Epithelial cell of esophagus (primary cell): Measurements from ENCODE around the gene TMEFF2.
A peak's percentile ranks its signal among the peaks of the same experiment; 100 is the strongest.

Experiments
- DNase-seq: peaks from one replicate; pipeline ENCODE4 v3.0.0; 2010; ENCODE audit warnings: low read depth
- H3K4me3 ChIP-seq: 2 replicates; pipeline ENCODE4 v1.5.1; 2011; ENCODE audit warnings: mild to moderate bottlenecking, low read length, control low read depth
- TF ChIP-seq, protein P1 (sequence below): IDR thresholded peaks from 2 replicates; pipeline ENCODE4 v1.5.1; 2011; ENCODE audit warnings: low read depth, mild to moderate bottlenecking, low read length, control low read depth, inconsistent platforms; ENCODE audit not compliant: insufficient read depth; ENCODE audit errors: missing control alignments

Gene TMEFF2, protein sequence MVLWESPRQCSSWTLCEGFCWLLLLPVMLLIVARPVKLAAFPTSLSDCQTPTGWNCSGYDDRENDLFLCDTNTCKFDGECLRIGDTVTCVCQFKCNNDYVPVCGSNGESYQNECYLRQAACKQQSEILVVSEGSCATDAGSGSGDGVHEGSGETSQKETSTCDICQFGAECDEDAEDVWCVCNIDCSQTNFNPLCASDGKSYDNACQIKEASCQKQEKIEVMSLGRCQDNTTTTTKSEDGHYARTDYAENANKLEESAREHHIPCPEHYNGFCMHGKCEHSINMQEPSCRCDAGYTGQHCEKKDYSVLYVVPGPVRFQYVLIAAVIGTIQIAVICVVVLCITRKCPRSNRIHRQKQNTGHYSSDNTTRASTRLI

GRCh38 chr2:192194866-192195547, at the start of gene TMEFF2:
Gene TMEFF2, minus strand, starts transcription at chr2:192194933. Its CDS starts 409 bp downstream, at chr2:192194524.
- peak within 1 kb of the TSS; percentile 41 for H3K4me3 ChIP-seq
- DNase-seq = peak; percentile 46
- TF ChIP-seq, protein P1, sequence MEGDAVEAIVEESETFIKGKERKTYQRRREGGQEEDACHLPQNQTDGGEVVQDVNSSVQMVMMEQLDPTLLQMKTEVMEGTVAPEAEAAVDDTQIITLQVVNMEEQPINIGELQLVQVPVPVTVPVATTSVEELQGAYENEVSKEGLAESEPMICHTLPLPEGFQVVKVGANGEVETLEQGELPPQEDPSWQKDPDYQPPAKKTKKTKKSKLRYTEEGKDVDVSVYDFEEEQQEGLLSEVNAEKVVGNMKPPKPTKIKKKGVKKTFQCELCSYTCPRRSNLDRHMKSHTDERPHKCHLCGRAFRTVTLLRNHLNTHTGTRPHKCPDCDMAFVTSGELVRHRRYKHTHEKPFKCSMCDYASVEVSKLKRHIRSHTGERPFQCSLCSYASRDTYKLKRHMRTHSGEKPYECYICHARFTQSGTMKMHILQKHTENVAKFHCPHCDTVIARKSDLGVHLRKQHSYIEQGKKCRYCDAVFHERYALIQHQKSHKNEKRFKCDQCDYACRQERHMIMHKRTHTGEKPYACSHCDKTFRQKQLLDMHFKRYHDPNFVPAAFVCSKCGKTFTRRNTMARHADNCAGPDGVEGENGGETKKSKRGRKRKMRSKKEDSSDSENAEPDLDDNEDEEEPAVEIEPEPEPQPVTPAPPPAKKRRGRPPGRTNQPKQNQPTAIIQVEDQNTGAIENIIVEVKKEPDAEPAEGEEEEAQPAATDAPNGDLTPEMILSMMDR = no peak

GRCh38 chr2:192243488-192243887, 48.8 kb upstream of the TMEFF2 start:
- H3K4me3 ChIP-seq = no peak overlapping the region
- TF ChIP-seq, protein P1 = no peak
- DNase-seq = peak; percentile 27

- no peak for DNase-seq
- TF ChIP-seq, protein P1 = no peak
- H3K4me3 ChIP-seq = no peak overlapping the region
Measured at GRCh38 chr2:192236136-192236535, 41.4 kb upstream of the TMEFF2 start.

DNA sequence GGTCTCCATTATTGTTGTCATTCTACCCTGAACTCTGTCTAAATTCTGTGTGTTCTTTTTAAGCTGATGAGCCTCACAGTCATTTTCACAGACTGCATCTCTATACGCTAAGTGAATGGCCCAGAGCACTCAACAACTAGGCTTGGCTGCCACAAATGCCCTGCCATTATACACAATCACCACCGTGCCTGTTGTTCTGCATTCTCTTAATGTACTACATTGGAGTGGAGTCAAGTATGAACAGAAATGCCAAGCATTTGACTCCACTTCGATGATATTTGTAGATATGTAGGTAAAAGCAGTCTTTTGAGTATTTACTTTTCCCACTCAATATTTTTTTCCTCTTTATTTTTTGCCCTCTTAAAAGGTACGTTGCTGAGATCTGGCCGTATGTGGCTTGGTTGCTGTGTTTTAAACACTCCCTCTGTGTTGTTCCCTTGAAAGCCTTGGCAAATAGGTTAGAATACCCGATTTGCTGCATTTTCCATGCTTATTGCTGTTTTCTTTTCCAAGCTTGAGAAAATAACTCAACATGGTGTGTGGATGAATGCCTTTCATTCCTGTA, 36.2 kb upstream of the TMEFF2 start:
- no peak for DNase-seq

DNA sequence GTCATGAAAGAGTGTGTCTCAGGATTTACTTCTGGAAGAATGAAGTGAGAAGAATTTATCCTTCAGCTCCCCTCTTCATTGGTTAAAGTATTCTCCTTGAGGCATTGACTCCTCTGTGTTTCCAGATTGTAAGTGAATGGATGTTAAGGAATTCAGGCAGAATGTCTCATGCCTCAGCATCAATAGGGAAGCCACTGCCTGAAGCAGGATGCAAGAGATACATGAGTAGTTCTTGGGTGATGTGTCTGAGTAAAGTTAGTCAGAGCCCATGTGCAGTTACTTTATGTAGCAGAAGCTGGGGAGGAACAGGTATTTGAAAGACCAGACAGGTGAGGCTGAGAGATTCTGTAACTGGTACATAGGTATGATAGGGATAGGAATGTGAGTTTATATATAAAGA, 34.0 kb upstream of the TMEFF2 start:
- peak; percentile 62 for DNase-seq
- H3K4me3 ChIP-seq = no peak overlapping the region
- TF ChIP-seq, protein P1 = no peak

More for the DNA sequence above, 36.2 kb upstream of the TMEFF2 start:
- no peak overlapping the region for H3K4me3 ChIP-seq
- TF ChIP-seq, protein P1 = no peak

- H3K4me3 ChIP-seq = no peak overlapping the region
- TF ChIP-seq, protein P1 = no peak
- no peak for DNase-seq
Measured at GRCh38 chr2:192218970-192219369, 24.2 kb upstream of the TMEFF2 start.

- H3K4me3 ChIP-seq = no peak overlapping the region
- no peak for DNase-seq
- TF ChIP-seq, protein P1 = no peak
Measured at GRCh38 chr2:192218377-192218776, 23.6 kb upstream of the TMEFF2 start.
